Measurements from ENCODE around the gene FPR2. TPM values are rescaled to one million over a fixed set of nuclear protein-coding genes. Genes with fewer than 3 reads are reported as not detected.

FPR2 gene
- total and polyA plus RNA-seq, 10 of the 15 experiments (the other 5 are each of a cell fraction or from before 2014, with no cell fraction given) = not detected

DNA sequence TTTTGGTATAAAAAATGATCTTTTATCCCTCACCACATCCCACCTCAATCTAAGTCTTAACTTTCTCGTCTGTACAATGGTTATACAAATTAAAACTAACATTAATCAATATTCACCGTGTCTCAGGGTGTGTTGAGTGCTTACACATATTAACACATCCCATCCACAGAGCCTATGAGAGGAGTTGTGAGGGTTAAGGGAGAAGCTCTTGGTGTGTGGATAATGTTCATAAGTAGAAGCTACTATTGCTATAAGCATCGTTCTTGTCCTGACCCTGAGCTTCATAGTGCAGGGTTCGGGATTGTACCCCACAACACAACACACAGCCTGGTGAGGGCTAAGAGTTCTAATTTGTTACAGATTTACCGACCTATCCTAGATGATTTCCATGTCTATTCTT is 36.5 kb downstream of the FPR2 start (continued):
- no peak for TF ChIP-seq BCLAF1 (IDR thresholded peaks at IDR 0.05)
- no peak for TF ChIP-seq RUNX3 (IDR thresholded peaks at IDR 0.05; ENCODE audit: low read length)
- no peak for TF ChIP-seq PKNOX1 (IDR thresholded peaks at IDR 0.05)
- TF ChIP-seq, protein P1, sequence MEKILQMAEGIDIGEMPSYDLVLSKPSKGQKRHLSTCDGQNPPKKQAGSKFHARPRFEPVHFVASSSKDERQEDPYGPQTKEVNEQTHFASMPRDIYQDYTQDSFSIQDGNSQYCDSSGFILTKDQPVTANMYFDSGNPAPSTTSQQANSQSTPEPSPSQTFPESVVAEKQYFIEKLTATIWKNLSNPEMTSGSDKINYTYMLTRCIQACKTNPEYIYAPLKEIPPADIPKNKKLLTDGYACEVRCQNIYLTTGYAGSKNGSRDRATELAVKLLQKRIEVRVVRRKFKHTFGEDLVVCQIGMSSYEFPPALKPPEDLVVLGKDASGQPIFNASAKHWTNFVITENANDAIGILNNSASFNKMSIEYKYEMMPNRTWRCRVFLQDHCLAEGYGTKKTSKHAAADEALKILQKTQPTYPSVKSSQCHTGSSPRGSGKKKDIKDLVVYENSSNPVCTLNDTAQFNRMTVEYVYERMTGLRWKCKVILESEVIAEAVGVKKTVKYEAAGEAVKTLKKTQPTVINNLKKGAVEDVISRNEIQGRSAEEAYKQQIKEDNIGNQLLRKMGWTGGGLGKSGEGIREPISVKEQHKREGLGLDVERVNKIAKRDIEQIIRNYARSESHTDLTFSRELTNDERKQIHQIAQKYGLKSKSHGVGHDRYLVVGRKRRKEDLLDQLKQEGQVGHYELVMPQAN (conservative IDR thresholded peaks at IDR 0.05) = no peak
- no peak for TF ChIP-seq EP300 (IDR thresholded peaks at IDR 0.05; ENCODE audit: borderline replicate concordance in 1 of 2, control insufficient read depth in 1 of 2, low read depth in 2 of 2, low read length in 2 of 2)
- TF ChIP-seq, protein P2, sequence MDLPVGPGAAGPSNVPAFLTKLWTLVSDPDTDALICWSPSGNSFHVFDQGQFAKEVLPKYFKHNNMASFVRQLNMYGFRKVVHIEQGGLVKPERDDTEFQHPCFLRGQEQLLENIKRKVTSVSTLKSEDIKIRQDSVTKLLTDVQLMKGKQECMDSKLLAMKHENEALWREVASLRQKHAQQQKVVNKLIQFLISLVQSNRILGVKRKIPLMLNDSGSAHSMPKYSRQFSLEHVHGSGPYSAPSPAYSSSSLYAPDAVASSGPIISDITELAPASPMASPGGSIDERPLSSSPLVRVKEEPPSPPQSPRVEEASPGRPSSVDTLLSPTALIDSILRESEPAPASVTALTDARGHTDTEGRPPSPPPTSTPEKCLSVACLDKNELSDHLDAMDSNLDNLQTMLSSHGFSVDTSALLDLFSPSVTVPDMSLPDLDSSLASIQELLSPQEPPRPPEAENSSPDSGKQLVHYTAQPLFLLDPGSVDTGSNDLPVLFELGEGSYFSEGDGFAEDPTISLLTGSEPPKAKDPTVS (IDR thresholded peaks at IDR 0.05; ENCODE audit: low read depth, low read length) = no peak
- TF ChIP-seq IKZF2 (IDR thresholded peaks at IDR 0.05) = no peak
- no peak for TF ChIP-seq KLF5 (IDR thresholded peaks at IDR 0.05; ENCODE audit: partially characterized antibody)

Measured in GM12878 (cell line).